Psoas muscle (tissue), 8 donors: ENCODE data around the gene RAPGEF5. TPM values are rescaled to one million over a fixed set of nuclear protein-coding genes. Genes with fewer than 3 reads are reported as not detected.

Source experiments
- ATAC-seq, 4 donors: fragments of 200-7000 bp; cut with Tn5 transposase; one replicate each; pipeline ENCODE4 v1.9.1; 2020; ENCODE audit warnings: moderate library complexity in 3 of 4, mild to moderate bottlenecking in 2 of 4
- DNase-seq, 2 donors: peaks; one replicate each; pipeline ENCODE4 v3.0.0-alpha.2; 2020
- H3K27ac ChIP-seq: fragments of 200-600 bp; one replicate; pipeline ENCODE4 v1.8.0; 2022
- H3K27me3 ChIP-seq, 3 donors: fragments of 200-600 bp in 1 of 3; one replicate each; pipeline versions ENCODE4 v1.6.1 to v1.8.0; 2013 to 2022; ENCODE audit warnings: low read length in 2 of 3, mild to moderate bottlenecking in 2 of 3, moderate library complexity in 1 of 3; ENCODE audit not compliant: insufficient read depth in 3 of 3
- H3K36me3 ChIP-seq, 2 donors: fragments of 200-600 bp in 1 of 2; one replicate each; pipeline versions ENCODE4 v1.6.1 to v1.8.0; 2013 to 2022; ENCODE audit warnings: low read depth in 1 of 2, mild to moderate bottlenecking in 1 of 2, moderate library complexity in 1 of 2; ENCODE audit not compliant: insufficient read depth in 1 of 2
- H3K4me1 ChIP-seq: fragments of 200-600 bp; one replicate; pipeline ENCODE4 v1.8.0; 2022
- H3K4me3 ChIP-seq: fragments of 200-600 bp; one replicate; pipeline ENCODE4 v1.8.0; 2022; ENCODE audit warnings: mild to moderate bottlenecking
- H3K9me3 ChIP-seq: fragments of 200-600 bp; one replicate; pipeline ENCODE4 v1.8.0; 2022
- WGBS, 3 donors: extraction: QIAGEN DNeasy Blood & Tissue Kit; methylation state at CpG; one replicate each; pipeline versions ENCODE4 v1.1.6 to v1.1.7; 2013; 5-methylcytosine and 5-hydroxymethylcytosine counted together
- intact Hi-C, 2 donors: fragments of 100-400 bp; cut with DNase I; formaldehyde crosslinking; loops; one replicate each; pipeline versions ENCODE4 v1.11.0 to v1.14.2; 2022
- polyA plus RNA-seq, 3 donors: library from polyadenylated mRNA; stranded (reverse); fragments of 200-250 nt; gene quantifications; one replicate each; pipeline ENCODE4 v1.2.3, GENCODE V29; 2013
- total RNA-seq, 4 donors: library from RNA; stranded (reverse); fragmentation: NEBNext Ultra II Directional in 2 of 4; extraction: Animal tissue kit (Norgen Biotek cat#: 25700) in 2 of 4; gene quantifications; one replicate each; pipeline versions ENCODE4 v1.2.1 to v1.2.4, GENCODE V29; 2021 to 2023
- TF ChIP-seq, protein P1 (sequence below): fragments of 200-600 bp; IDR thresholded peaks from one replicate; pipeline ENCODE4 v1.8.0; 2022; ENCODE audit warnings: antibody characterized with exemption
- donor health status: healthy with polysubstance abuse.
- donor health status: DM: no; HTN: no; CAD: no; lungs with moderate emphysema.
- donor health status: Bipolar disorder and iron deficiency.
- donor health status: healthy.
- donor health status: DM: yes; HTN: yes; CAD: no.
- donor health status: DM: no; HTN: no; CAD: no.
- donor health status: DM: no; HTN: no; CAD: no.
- donor health status: DM: yes; HTN: yes; CAD: no.

The RAPGEF5 gene
- total and polyA plus RNA-seq, 7 donors: 2.6 to 10.8 (median 5.5) TPM

DNA sequence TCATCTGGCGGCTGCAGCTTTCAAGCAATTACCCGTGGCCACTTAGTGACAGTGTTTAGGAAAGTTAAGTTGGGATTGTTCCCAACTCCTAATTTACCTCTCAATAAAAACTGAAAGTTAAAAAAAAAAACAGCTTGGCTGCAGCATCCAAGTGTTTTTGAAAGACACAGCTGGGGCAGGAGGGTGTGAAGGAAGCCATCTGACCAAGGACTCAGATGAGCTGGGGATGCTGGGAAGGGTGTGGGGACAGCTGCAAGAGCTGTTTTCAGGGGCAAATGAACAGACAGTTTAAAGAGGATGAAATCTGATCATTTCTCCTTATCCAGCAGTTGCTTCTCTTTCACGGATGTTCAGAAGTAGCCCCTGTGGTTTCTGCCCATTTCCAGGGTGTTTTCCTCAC lies 282.1 kb downstream of the RAPGEF5 start:
- intact Hi-C loops: no loop called here
- Histone ChIP-seq H3K4me1 (no peaks in the 10 kb centered on the region), H3K36me3 (no peaks in the 10 kb centered on the region), H3K27me3 (peaks cover 0 to 19% (median 0%) of the 10 kb centered on the region in 3 donors), H3K27ac (no peak overlapping the region), H3K4me3 (no peak overlapping the region), H3K9me3 (no peaks in the 10 kb centered on the region)
- ATAC-seq (no peak), DNase-seq (no peak)
- TF ChIP-seq, protein P1, sequence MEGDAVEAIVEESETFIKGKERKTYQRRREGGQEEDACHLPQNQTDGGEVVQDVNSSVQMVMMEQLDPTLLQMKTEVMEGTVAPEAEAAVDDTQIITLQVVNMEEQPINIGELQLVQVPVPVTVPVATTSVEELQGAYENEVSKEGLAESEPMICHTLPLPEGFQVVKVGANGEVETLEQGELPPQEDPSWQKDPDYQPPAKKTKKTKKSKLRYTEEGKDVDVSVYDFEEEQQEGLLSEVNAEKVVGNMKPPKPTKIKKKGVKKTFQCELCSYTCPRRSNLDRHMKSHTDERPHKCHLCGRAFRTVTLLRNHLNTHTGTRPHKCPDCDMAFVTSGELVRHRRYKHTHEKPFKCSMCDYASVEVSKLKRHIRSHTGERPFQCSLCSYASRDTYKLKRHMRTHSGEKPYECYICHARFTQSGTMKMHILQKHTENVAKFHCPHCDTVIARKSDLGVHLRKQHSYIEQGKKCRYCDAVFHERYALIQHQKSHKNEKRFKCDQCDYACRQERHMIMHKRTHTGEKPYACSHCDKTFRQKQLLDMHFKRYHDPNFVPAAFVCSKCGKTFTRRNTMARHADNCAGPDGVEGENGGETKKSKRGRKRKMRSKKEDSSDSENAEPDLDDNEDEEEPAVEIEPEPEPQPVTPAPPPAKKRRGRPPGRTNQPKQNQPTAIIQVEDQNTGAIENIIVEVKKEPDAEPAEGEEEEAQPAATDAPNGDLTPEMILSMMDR: no peak
- WGBS, 3 donors: 28 to 32% (median 31%) methylated on average over 3 of the region's 3 CpGs

Other genes starting within 250 kb of the RAPGEF5 start
- gene STEAP1B, start 143.0 kb upstream of the RAPGEF5 start, total RNA-seq: 1 to 10 TPM in 1 of 4 donors, under 1 TPM in 3; 0.86 to 1.2 (median 0.91) TPM
- gene STEAP1B, start 143.0 kb upstream of the RAPGEF5 start, polyA plus RNA-seq: 1 to 10 TPM in 2 of 3 donors, under 1 TPM in 1; 0.24 to 1.6 (median 1.4) TPM